Transverse colon (tissue), 4 donors: Measurements from ENCODE around the gene ISLR.

ENCODE experiments used
- EP300 ChIP-seq: sonication (generic); formaldehyde crosslinking; IDR thresholded peaks from one replicate; pipeline ENCODE4 v1.6.1; 2017; ENCODE audit warnings: antibody characterized with exemption, low read depth
- POLR2AphosphoS5 ChIP-seq, 3 donors: sonication (generic); formaldehyde crosslinking; IDR thresholded peaks; one replicate each; pipeline ENCODE4 v1.6.1; 2016; ENCODE audit warnings: antibody characterized with exemption in 3 of 3
- TF ChIP-seq, protein P1 (sequence below), 5 experiments: fragments of 200-600 bp in 3 of 5; fragments of 450-650 bp in 2 of 5; sonication (generic) in 3 of 5; IDR thresholded peaks; 1 replicate in 2 of 5; 2 replicates in 3 of 5; pipeline ENCODE4 v1.5.1; 2016 to 2017; ENCODE audit warnings: antibody characterized with exemption in 5 of 5, inconsistent platforms in 3 of 5, mild to moderate bottlenecking in 2 of 5, moderate library complexity in 1 of 5

DNA sequence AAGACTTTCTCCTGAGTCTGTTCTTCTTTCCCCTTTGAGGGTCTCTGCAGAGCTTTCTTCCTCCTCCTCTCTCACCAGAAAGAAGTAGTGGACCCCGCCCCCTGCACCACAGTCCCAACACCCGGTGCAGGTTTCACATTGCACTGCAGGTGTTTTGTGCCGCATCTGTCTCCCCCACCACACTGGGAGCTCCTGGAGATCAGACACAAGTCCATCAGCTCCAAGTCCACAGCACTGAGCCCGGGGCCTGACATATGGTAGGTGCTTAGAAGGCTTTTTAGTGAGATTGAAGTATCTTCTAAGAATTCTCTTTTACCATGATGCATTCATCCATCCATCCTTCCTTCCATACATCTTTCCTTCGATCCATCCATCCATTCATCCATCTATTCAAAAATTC is 19.2 kb downstream of the ISLR start:
- TF ChIP-seq, protein P1, sequence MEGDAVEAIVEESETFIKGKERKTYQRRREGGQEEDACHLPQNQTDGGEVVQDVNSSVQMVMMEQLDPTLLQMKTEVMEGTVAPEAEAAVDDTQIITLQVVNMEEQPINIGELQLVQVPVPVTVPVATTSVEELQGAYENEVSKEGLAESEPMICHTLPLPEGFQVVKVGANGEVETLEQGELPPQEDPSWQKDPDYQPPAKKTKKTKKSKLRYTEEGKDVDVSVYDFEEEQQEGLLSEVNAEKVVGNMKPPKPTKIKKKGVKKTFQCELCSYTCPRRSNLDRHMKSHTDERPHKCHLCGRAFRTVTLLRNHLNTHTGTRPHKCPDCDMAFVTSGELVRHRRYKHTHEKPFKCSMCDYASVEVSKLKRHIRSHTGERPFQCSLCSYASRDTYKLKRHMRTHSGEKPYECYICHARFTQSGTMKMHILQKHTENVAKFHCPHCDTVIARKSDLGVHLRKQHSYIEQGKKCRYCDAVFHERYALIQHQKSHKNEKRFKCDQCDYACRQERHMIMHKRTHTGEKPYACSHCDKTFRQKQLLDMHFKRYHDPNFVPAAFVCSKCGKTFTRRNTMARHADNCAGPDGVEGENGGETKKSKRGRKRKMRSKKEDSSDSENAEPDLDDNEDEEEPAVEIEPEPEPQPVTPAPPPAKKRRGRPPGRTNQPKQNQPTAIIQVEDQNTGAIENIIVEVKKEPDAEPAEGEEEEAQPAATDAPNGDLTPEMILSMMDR (IDR thresholded peaks at IDR 0.05) = no peak
- TF ChIP-seq POLR2AphosphoS5 (IDR thresholded peaks at IDR 0.05) = no peak
- TF ChIP-seq EP300 = no peak
